ENCODE results near the gene ARHGEF2. TPM values are rescaled to one million over a fixed set of nuclear protein-coding genes. Genes with fewer than 3 reads are reported as not detected.

ARHGEF2 gene
- total and polyA plus RNA-seq, 2 of the 13 experiments (the other 11 are each of a cell fraction or from before 2014, with no cell fraction given), result 16.1 to 32.1 TPM

DNA sequence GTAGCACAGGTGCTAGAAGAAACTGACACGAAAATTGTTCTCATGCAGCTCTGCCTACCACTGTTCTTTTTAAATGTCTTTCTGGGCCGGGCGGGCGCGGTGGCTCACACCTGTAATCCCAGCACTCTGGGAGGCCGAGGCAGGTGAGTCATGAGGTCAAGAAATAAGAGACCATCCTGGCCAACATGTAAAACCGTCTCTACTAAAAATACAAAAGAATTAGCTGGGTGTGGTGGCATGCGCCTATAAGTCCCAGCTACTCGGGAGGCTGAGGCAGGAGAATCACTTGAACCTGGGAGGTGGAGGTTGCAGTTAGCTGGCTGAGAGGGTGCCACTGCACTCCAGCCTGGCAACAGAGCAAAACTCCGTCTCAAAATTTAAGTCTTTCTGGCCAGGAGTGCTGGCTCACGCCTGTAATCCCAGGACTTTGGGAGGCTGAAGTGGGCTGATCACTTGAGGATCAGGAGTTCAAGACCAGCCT lies 66.3 kb downstream of the ARHGEF2 start:
- in situ Hi-C loops (cut with HindIII; ENCODE audit: extremely low pct_ligation_motif_present, low pct_unique_long_range_greater_than_20kb), result no loop called here

More for the DNA sequence above, 66.3 kb downstream of the ARHGEF2 start:
- BruUV-seq (replicated peaks), result no TSS peak
- 89% methylated on average over 11 of the region's 11 CpGs for WGBS (ENCODE audit: low lambda C conversion rate)
- no peak for FAIRE-seq
- Histone ChIP-seq H3K4me2 (ENCODE audit: low read depth, low read length) (no peak overlapping the region), H3K79me2 (ENCODE audit: insufficient read depth, low read length) (peaks cover 13% of the 10 kb centered on the region), H3K9ac (ENCODE audit: insufficient read depth, low read depth, low read length) (no peak overlapping the region), H3K36me3 (replicated peaks in 1 of 2; ENCODE audit: control insufficient read depth in 1 of 2, insufficient read depth in 2 of 2, low read length in 2 of 2) (peaks cover 15 to 49% of the 10 kb centered on the region in 2 experiments), H3K9me3 (ENCODE audit: low read length) (no peaks in the 10 kb centered on the region), H4K20me1 (ENCODE audit: insufficient read depth, low read length) (no peaks in the 10 kb centered on the region), H2AFZ (ENCODE audit: low read length) (no peak overlapping the region), H3K27me3 (ENCODE audit: control insufficient read depth in 1 of 2, insufficient read depth in 2 of 2, low read length in 2 of 2) (no peaks in the 10 kb centered on the region), H3K4me1 (ENCODE audit: insufficient read depth, low read length) (peaks cover 21% of the 10 kb centered on the region), H3K4me3 (replicated peaks in 1 of 3; ENCODE audit: insufficient read depth in 1 of 3, low read depth in 2 of 3, low read length in 3 of 3) (no peak overlapping the region), H3K27ac (ENCODE audit: extremely low read length, insufficient read depth, low read length) (peak overlapping the region; percentile 61)
- no peak for ATAC-seq
- intact Hi-C loops (cut with micrococcal nuclease; ENCODE audit: unreplicated experiment), result no loop called here
- POLR2A ChIA-PET, result interaction anchor here (1.0 to 1.3 kb wide), 4 partner anchors 18 to 33 kb away, joined by 4 read pairs; partner anchors contain the start of gene KHDC4
- CTCF ChIA-PET (ENCODE audit: low intra/inter-chr PET ratio, low total read pairs), result no interaction called here
- TF ChIP-seq ZFYVE20 (CRISPR knock-in tag; IDR thresholded peaks at IDR 0.05; ENCODE audit: borderline replicate concordance, low read depth) (no peak), FOSL2 (CRISPR knock-in tag; IDR thresholded peaks at IDR 0.05) (no peak), FOXO1 (CRISPR knock-in tag; IDR thresholded peaks at IDR 0.05) (no peak), PITX1 (CRISPR knock-in tag; IDR thresholded peaks at IDR 0.05) (no peak), POLR2G (IDR thresholded peaks at IDR 0.05; ENCODE audit: low read depth, low read length) (0 out of 2 replicates have a peak, but pooled peaks have one; percentile 1), CENPX (CRISPR knock-in tag; IDR thresholded peaks at IDR 0.05) (no peak), ZBTB42 (CRISPR knock-in tag; IDR thresholded peaks at IDR 0.05) (no peak), ZNF460 (CRISPR knock-in tag; IDR thresholded peaks at IDR 0.05; ENCODE audit: borderline replicate concordance) (0 out of 2 replicates have a peak, but pooled peaks have one; percentile 43), SNAPC2 (CRISPR knock-in tag; IDR thresholded peaks at IDR 0.05) (no peak), ZNF205 (CRISPR knock-in tag; IDR thresholded peaks at IDR 0.05) (no peak), POLR2A (IDR thresholded peaks at IDR 0.05; ENCODE audit: insufficient read depth in 1 of 2, low read depth in 2 of 2, low read length in 2 of 2) (peak in 1 of 2 experiments; percentile 18; a peak in 1 of 4 replicates), NR2F1 (CRISPR knock-in tag; IDR thresholded peaks at IDR 0.05) (no peak), ZNF562 (CRISPR knock-in tag; IDR thresholded peaks at IDR 0.05; ENCODE audit: borderline replicate concordance) (no peak), ZNF414 (CRISPR knock-in tag; IDR thresholded peaks at IDR 0.05) (no peak), ZFP36L1 (CRISPR knock-in tag; IDR thresholded peaks at IDR 0.05) (no peak), ISL2 (CRISPR knock-in tag; IDR thresholded peaks at IDR 0.05) (no peak), PAF1 (CRISPR knock-in tag; IDR thresholded peaks at IDR 0.05) (peak; percentile 47; the same call in 1 of the 2 replicates), POLR2AphosphoS5 (IDR thresholded peaks at IDR 0.05; ENCODE audit: low read depth, low read length) (peak; percentile 23; the same call in 1 of the 2 replicates), GPBP1L1 (CRISPR knock-in tag; IDR thresholded peaks at IDR 0.05) (no peak), ZBTB38 (CRISPR knock-in tag; IDR thresholded peaks at IDR 0.05) (peak; percentile 62; the same call in 1 of the 2 replicates), GABPA (IDR thresholded peaks at IDR 0.05; ENCODE audit: low read depth, low read length) (no peak), GABPA (CRISPR knock-in tag; IDR thresholded peaks at IDR 0.05; ENCODE audit: low read depth) (no peak), HNF4G (IDR thresholded peaks at IDR 0.05; ENCODE audit: borderline replicate concordance, low read depth, low read length) (no peak), HNF4G (CRISPR knock-in tag; IDR thresholded peaks at IDR 0.05; ENCODE audit: borderline replicate concordance, low read depth) (no peak)
- TF ChIP-seq, protein P1, sequence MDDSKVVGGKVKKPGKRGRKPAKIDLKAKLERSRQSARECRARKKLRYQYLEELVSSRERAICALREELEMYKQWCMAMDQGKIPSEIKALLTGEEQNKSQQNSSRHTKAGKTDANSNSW (CRISPR knock-in tag; IDR thresholded peaks at IDR 0.05; ENCODE audit: borderline replicate concordance), result no peak
- DNase-seq (ENCODE audit: low spot score), result no peak

Data from HepG2 (cell line).